Body of pancreas (tissue), 4 donors: ENCODE data around the gene IFFO2. TPM values are rescaled to one million over a fixed set of nuclear protein-coding genes. Genes with fewer than 3 reads are reported as not detected.

Experiments used
- ATAC-seq: fragments of 150-250 bp; one replicate; pipeline ENCODE4 v1.9.1; 2016
- DNase-seq, 4 donors: peaks; one replicate each; pipeline ENCODE4 v3.0.0-alpha.2; 2019
- H3K27ac ChIP-seq, 4 donors: fragments of 200-600 bp; sonication (generic); 1 replicate in 3 of 4; 2 replicates in 1 of 4; pipeline versions ENCODE4 v1.5.1 to v1.6.1; 2016 to 2019; ENCODE audit warnings: mild to moderate bottlenecking in 1 of 4, mixed read lengths in 1 of 4, moderate library complexity in 1 of 4
- H3K27me3 ChIP-seq, 2 donors: fragments of 200-600 bp; sonication (generic); one replicate each; pipeline ENCODE4 v1.6.0; 2016; ENCODE audit warnings: mild to moderate bottlenecking in 1 of 2
- H3K36me3 ChIP-seq, 2 donors: fragments of 200-600 bp; sonication (generic); replicated peaks in 1 of 2; 2 replicates each; pipeline ENCODE4 v1.5.1; 2016; ENCODE audit warnings: low read depth in 2 of 2; ENCODE audit not compliant: insufficient read depth in 1 of 2
- H3K4me1 ChIP-seq: fragments of 200-600 bp; sonication (generic); one replicate; pipeline ENCODE4 v1.6.0; 2016
- H3K4me3 ChIP-seq, 2 donors: fragments of 200-600 bp; sonication (generic); 1 replicate in 1 of 2; 2 replicates in 1 of 2; pipeline ENCODE4 v1.5.1; 2016 to 2019
- H3K9me3 ChIP-seq, 3 donors: fragments of 200-600 bp; sonication (generic); 1 replicate in 2 of 3; 2 replicates in 1 of 3; pipeline ENCODE4 v1.5.1; 2016
- CTCF ChIP-seq, 7 experiments: fragments of 450-650 bp in 4 of 7; fragments of 200-600 bp in 3 of 7; sonication (generic) in 3 of 7; IDR thresholded peaks; one replicate each; pipeline ENCODE4 v1.5.1; 2016 to 2019; ENCODE audit warnings: antibody characterized with exemption in 7 of 7
- POLR2A ChIP-seq, 3 donors: fragments of 450-650 bp; IDR thresholded peaks; one replicate each; pipeline ENCODE4 v1.6.1; 2016; ENCODE audit warnings: antibody characterized with exemption in 3 of 3, mild to moderate bottlenecking in 2 of 3
- WGBS, 2 donors: methylation state at CpG; one replicate each; pipeline ENCODE4 v1.1.5; 2017; 5-methylcytosine and 5-hydroxymethylcytosine counted together
- intact Hi-C: fragments of 100-400 bp; cut with DNase I; formaldehyde crosslinking; loops from one replicate; pipeline ENCODE4 v1.15.1; 2023
- total RNA-seq, 2 donors: library from RNA; depleted of rRNA; stranded (reverse); fragments of >200 nt; gene quantifications; one replicate each; pipeline ENCODE4 v1.1.0, GENCODE V29; 2016

The IFFO2 gene
- total RNA-seq, 2 donors from 2014 or later = 23.1 to 219 TPM

GRCh38 chr1:18955131-18955440 is 1.4 kb downstream of the IFFO2 start:
- Histone ChIP-seq H3K4me3 (peak overlapping the region; percentile 24 to 76), H3K36me3 (no peaks in the 10 kb centered on the region), H3K27me3 (no peaks in the 10 kb centered on the region), H3K9me3 (no peaks in the 10 kb centered on the region), H3K4me1 (peaks cover 60% of the 10 kb centered on the region), H3K27ac (peak overlapping the region; percentile 77 to 87 (median 83))
- DNase-seq (no peak), ATAC-seq (no peak)
- WGBS, 2 donors = 2 to 12% methylated on average over 6 of the region's 6 CpGs
- intact Hi-C loops = loop anchor here (10.0 kb wide), 1 partner anchor 50 kb away; the partner anchor contains the start of gene ALDH4A1
- TF ChIP-seq CTCF (IDR thresholded peaks at IDR 0.05) (no peak), POLR2A (IDR thresholded peaks at IDR 0.05) (peak in 1 of 3 donors; percentile 5)

- Histone ChIP-seq H3K4me3 (peak overlapping the region; percentile 22 to 76), H3K9me3 (no peaks in the 10 kb centered on the region), H3K36me3 (no peaks in the 10 kb centered on the region), H3K27me3 (no peaks in the 10 kb centered on the region), H3K27ac (peak overlapping the region in 3 of 4 donors; percentile 77 to 87 (median 84)), H3K4me1 (peaks cover 66% of the 10 kb centered on the region)
- ATAC-seq (no peak), DNase-seq (no peak)
- no peak for TF ChIP-seq CTCF (IDR thresholded peaks at IDR 0.05)
- TF ChIP-seq POLR2A (IDR thresholded peaks at IDR 0.05) = no peak
- 4 to 15% methylated on average over 7 of the region's 7 CpGs for WGBS, 2 donors
- intact Hi-C loops = loop anchor here (10.0 kb wide), 1 partner anchor 50 kb away; the partner anchor contains the start of gene ALDH4A1
Observed at GRCh38 chr1:18954270-18955071, 2.0 kb downstream of the IFFO2 start.

- DNase-seq = peak in 1 of 4 donors; percentile 39
- Histone ChIP-seq H3K27ac (peak overlapping the region in 3 of 4 donors; percentile 77 to 87 (median 84)), H3K36me3 (no peaks in the 10 kb centered on the region), H3K4me1 (peaks cover 73% of the 10 kb centered on the region), H3K27me3 (no peaks in the 10 kb centered on the region), H3K4me3 (no peak overlapping the region), H3K9me3 (no peaks in the 10 kb centered on the region)
- intact Hi-C loops = loop anchor here (10.0 kb wide), 1 partner anchor 49 kb away; the partner anchor contains the start of gene ALDH4A1
- no peak for ATAC-seq
- 29 to 41% methylated on average over 11 of the region's 11 CpGs for WGBS, 2 donors
- TF ChIP-seq CTCF (IDR thresholded peaks at IDR 0.05) (no peak), POLR2A (IDR thresholded peaks at IDR 0.05) (no peak)
Observed at GRCh38 chr1:18953731-18954231, 2.7 kb downstream of the IFFO2 start.

GRCh38 chr1:18951818-18952391 is 4.6 kb downstream of the IFFO2 start:
- ATAC-seq (no peak), DNase-seq (no peak)
- peak overlapping the region in 3 of 4 donors; percentile 52 to 87 (median 74) for H3K27ac ChIP-seq
- intact Hi-C loops = loop anchor here (10.0 kb wide), 1 partner anchor 47 kb away; the partner anchor contains the start of gene ALDH4A1
- H3K4me3 ChIP-seq = no peak overlapping the region
- H3K9me3 ChIP-seq = no peaks in the 10 kb centered on the region
- WGBS, 2 donors = 29 to 33% methylated on average over 8 of the region's 8 CpGs
- H3K27me3 ChIP-seq = no peaks in the 10 kb centered on the region
- H3K36me3 ChIP-seq = no peaks in the 10 kb centered on the region
- peaks cover 82% of the 10 kb centered on the region for H3K4me1 ChIP-seq
- TF ChIP-seq POLR2A (IDR thresholded peaks at IDR 0.05) = peak in 1 of 3 donors; percentile 4
- TF ChIP-seq CTCF (IDR thresholded peaks at IDR 0.05) = no peak
